CD4-positive, alpha-beta T cell (primary cell): ENCODE measurements around the gene FAM181A. TPM values are rescaled to one million over a fixed set of nuclear protein-coding genes. Genes with fewer than 3 reads are reported as not detected.

Experiments used
- ATAC-seq: fragments of 200-7000 bp; cut with Tn5 transposase; one replicate; pipeline ENCODE4 v1.10.0; 2022; ENCODE audit warnings: mild to moderate bottlenecking; ENCODE audit not compliant: poor library complexity
- CTCF ChIA-PET: fragments of 350-600 bp; sonication (Branson Sonifier 250); formaldehyde crosslinking; loops from one replicate; lab custom pipeline; 2021; ENCODE audit warnings: antibody characterized with exemption, inconsistent platforms; lab: Charles Lee
- POLR2A ChIA-PET: fragments of 350-600 bp; sonication (Branson Sonifier 250); formaldehyde crosslinking; loops from one replicate; lab custom pipeline; 2021; ENCODE audit warnings: antibody characterized with exemption, inconsistent platforms; lab: Charles Lee
- DNase-seq, 14 experiments: peaks; one replicate each; pipeline ENCODE4 v3.0.0-alpha.2; 2013 to 2020; ENCODE audit warnings: mixed read lengths in 2 of 14
- H3K27ac ChIP-seq, 2 donors: one replicate each; pipeline versions ENCODE4 v1.5.1 to v1.7.0; 2013; ENCODE audit warnings: low read length in 2 of 2, low read depth in 1 of 2, mild to moderate bottlenecking in 1 of 2
- H3K27me3 ChIP-seq, 2 experiments: 1 replicate in 1 of 2; 2 replicates in 1 of 2; pipeline versions ENCODE4 v1.6.1 to v1.7.0; 2013; ENCODE audit warnings: low read length in 2 of 2, control low read depth in 1 of 2, mild to moderate bottlenecking in 1 of 2, moderate library complexity in 1 of 2; ENCODE audit not compliant: insufficient read depth in 2 of 2, control insufficient read depth in 1 of 2
- H3K36me3 ChIP-seq: one replicate; pipeline ENCODE4 v1.6.1; 2013; ENCODE audit warnings: low read length, control low read depth; ENCODE audit not compliant: insufficient read depth
- H3K4me1 ChIP-seq: one replicate; pipeline ENCODE4 v1.6.1; 2013; ENCODE audit warnings: low read length, control low read depth; ENCODE audit not compliant: insufficient read depth
- H3K4me3 ChIP-seq: one replicate; pipeline ENCODE4 v1.5.1; 2013; ENCODE audit warnings: mild to moderate bottlenecking, low read length, moderate library complexity
- H3K9me3 ChIP-seq, 2 experiments: 1 replicate in 1 of 2; 2 replicates in 1 of 2; pipeline versions ENCODE4 v1.6.1 to v1.7.0; 2013; ENCODE audit warnings: low read length in 2 of 2, mild to moderate bottlenecking in 2 of 2, control low read depth in 1 of 2, moderate library complexity in 1 of 2; ENCODE audit not compliant: control insufficient read depth in 1 of 2, insufficient read depth in 1 of 2
- H3K27ac Mint-ChIP-seq: one replicate; pipeline ENCODE4 v1.8.0; 2020; ENCODE audit warnings: mixed read lengths
- H3K27me3 Mint-ChIP-seq: one replicate; pipeline ENCODE4 v1.8.0; 2021; ENCODE audit warnings: mixed read lengths
- H3K36me3 Mint-ChIP-seq: one replicate; pipeline ENCODE4 v1.8.0; 2021; ENCODE audit warnings: low read depth, mixed read lengths
- H3K4me1 Mint-ChIP-seq: one replicate; pipeline ENCODE4 v1.8.0; 2021; ENCODE audit warnings: low read depth, mixed read lengths
- H3K4me3 Mint-ChIP-seq: one replicate; pipeline ENCODE4 v1.8.0; 2020; ENCODE audit warnings: mild to moderate bottlenecking, mixed read lengths
- H3K9me3 Mint-ChIP-seq: one replicate; pipeline ENCODE4 v1.8.0; 2020; ENCODE audit warnings: mixed read lengths
- CTCF ChIP-seq: fragments of 200-600 bp; IDR thresholded peaks from one replicate; pipeline ENCODE4 v1.8.0; 2022; ENCODE audit warnings: antibody characterized with exemption, mild to moderate bottlenecking
- intact Hi-C, 2 experiments: fragments of 100-400 bp; cut with DNase I in 1 of 2; cut with micrococcal nuclease in 1 of 2; formaldehyde crosslinking; loops; one replicate each; pipeline versions ENCODE4 v1.15.1 to v1.9.0; 2023 to 2025; cut with DNase I, micrococcal nuclease
- microRNA-seq: library from miRNA; unstranded; fragments of <30 nt; microRNA quantifications from one replicate; pipeline ENCODE4 v1.2.0, GENCODE V29; 2021; ENCODE audit warnings: borderline microRNAs expressed, borderline replicate concordance
- total RNA-seq, 174 experiments: library from RNA in 2 of 174; stranded (reverse) in 2 of 174; gene quantifications; one replicate each; pipeline ENCODE4 v1.2.3 and lab custom pipeline; 2021 to 2026

Gene FAM181A
- total RNA-seq, 2 experiments from 2014 or later = not detected

GRCh38 chr14:93978735-93979134 lies 51.6 kb downstream of the FAM181A start:
- Histone ChIP-seq H3K27ac (peak overlapping the region; percentile 21 to 31), H3K36me3 (no peaks in the 10 kb centered on the region), H3K4me3 (no peak overlapping the region), H3K4me1 (peaks cover 76% of the 10 kb centered on the region), H3K27me3 (no peaks in the 10 kb centered on the region), H3K9me3 (peaks cover 12 to 19% of the 10 kb centered on the region in 2 experiments)
- Mint-ChIP-seq H3K4me3 (peak overlapping the region; percentile 69), H3K27ac (peak overlapping the region; percentile 84), H3K36me3 (peaks cover 9% of the 10 kb centered on the region), H3K9me3 (peaks cover 7% of the 10 kb centered on the region), H3K27me3 (no peaks in the 10 kb centered on the region), H3K4me1 (peaks cover 60% of the 10 kb centered on the region)
- ChIA-PET POLR2A (interaction anchor here (0.6 to 2.6 kb wide), 18 partner anchors 8 to 794 kb away, joined by 3 to 77 read pairs (median 6); partner anchors contain the start of genes CCDC197, DDX24, IFI27L1 and LYSET), CTCF (interaction anchor here (1.8 kb wide), 1 partner anchor 39 kb away, joined by 24 read pairs; no protein-coding TSS in a partner anchor)
- DNase-seq (no peak), ATAC-seq (no peak)
- intact Hi-C loops = loop anchor here in 1 of 2 experiments (2.0 kb wide), 1 partner anchor 16 kb away; no protein-coding TSS in a partner anchor
- TF ChIP-seq CTCF = no peak

Small RNA genes within 50 kb of the gene (microRNA-seq; reads per million reads assigned to microRNA genes)
- not detected for gene MIR4506

Other genes with a start within 250 kb of the FAM181A start
- gene PRIMA1, start 138.9 kb upstream of the FAM181A start, total RNA-seq = not detected
- gene ASB2, start 49.2 kb downstream of the FAM181A start, total RNA-seq = 1 to 10 TPM in 1 of 2 experiments, under 1 TPM in 1; 0.98 to 1.2 TPM
- not detected for gene CCDC197, start 70.0 kb downstream of the FAM181A start, total RNA-seq
- not detected for gene OTUB2, start 99.0 kb downstream of the FAM181A start, total RNA-seq
- gene DDX24, start 153.9 kb downstream of the FAM181A start, total RNA-seq = 100 to 1,000 TPM; 678 to 711 TPM
- gene IFI27L1, start 154.0 kb downstream of the FAM181A start, total RNA-seq = 10 to 100 TPM; 14.1 to 14.3 TPM
- gene IFI27, start 183.4 kb downstream of the FAM181A start, total RNA-seq = 1 to 10 TPM; 1.7 to 2.2 TPM
- gene IFI27L2, start 202.3 kb downstream of the FAM181A start, total RNA-seq = 10 to 100 TPM; 21.5 to 22.2 TPM
- 1 to 10 TPM; 3.5 to 4.3 TPM for gene PPP4R4, start 247.0 kb downstream of the FAM181A start, total RNA-seq